ENCODE measurements around the gene RTN4RL1.

The RTN4RL1 gene

DNA sequence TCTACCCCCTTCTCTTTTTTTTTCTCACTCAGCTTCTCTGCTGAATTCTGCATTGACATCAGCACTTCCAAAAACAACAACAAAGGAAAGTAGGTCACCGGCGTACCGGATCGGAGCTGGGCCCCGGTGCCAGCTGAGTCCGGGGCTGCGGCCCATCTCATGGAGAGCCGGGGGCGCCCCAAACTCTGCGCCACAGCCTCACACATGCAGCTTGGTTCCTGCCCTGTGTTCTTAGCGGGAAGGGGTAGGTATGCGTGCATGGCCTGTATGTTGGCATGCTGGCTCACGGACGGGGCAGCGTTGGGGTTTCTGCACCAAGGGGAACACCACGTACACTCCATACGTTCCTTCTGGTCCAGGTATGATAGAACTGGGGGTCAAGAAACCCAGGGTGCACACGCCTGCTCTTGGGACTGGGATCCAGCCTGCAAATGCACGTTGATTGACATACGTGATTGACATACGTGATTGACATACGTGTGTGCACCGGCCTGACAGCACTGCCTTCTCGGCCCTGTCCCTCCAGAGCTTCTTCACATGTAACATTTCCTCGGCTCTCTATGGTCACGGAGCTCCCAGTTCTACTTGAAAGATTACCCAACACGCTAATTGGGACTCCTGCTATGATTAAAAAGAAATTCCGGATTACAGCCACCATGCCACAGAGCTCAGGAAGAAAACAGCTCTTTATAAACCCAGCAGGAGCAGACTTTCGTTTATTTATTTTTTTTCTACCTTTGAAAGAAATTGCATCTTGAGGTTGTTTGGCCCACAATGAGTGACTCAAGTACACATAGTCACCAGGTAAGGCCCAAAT lies 106.6 kb downstream of the RTN4RL1 start:
- in situ Hi-C loops (cut with HindIII; ENCODE audit: low sequenced_read_pairs): loop anchor here (5.0 kb wide), 1 partner anchor 114 kb away; the partner anchor contains the start of gene DPH1
- DNase-seq (ENCODE audit: low read depth): no peak
- TF ChIP-seq, protein P1, sequence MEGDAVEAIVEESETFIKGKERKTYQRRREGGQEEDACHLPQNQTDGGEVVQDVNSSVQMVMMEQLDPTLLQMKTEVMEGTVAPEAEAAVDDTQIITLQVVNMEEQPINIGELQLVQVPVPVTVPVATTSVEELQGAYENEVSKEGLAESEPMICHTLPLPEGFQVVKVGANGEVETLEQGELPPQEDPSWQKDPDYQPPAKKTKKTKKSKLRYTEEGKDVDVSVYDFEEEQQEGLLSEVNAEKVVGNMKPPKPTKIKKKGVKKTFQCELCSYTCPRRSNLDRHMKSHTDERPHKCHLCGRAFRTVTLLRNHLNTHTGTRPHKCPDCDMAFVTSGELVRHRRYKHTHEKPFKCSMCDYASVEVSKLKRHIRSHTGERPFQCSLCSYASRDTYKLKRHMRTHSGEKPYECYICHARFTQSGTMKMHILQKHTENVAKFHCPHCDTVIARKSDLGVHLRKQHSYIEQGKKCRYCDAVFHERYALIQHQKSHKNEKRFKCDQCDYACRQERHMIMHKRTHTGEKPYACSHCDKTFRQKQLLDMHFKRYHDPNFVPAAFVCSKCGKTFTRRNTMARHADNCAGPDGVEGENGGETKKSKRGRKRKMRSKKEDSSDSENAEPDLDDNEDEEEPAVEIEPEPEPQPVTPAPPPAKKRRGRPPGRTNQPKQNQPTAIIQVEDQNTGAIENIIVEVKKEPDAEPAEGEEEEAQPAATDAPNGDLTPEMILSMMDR (IDR thresholded peaks at IDR 0.05; ENCODE audit: low read depth, low read length, missing control alignments): no peak
- H3K4me3 ChIP-seq (ENCODE audit: low read depth, low read length): no peak overlapping the region

DNA sequence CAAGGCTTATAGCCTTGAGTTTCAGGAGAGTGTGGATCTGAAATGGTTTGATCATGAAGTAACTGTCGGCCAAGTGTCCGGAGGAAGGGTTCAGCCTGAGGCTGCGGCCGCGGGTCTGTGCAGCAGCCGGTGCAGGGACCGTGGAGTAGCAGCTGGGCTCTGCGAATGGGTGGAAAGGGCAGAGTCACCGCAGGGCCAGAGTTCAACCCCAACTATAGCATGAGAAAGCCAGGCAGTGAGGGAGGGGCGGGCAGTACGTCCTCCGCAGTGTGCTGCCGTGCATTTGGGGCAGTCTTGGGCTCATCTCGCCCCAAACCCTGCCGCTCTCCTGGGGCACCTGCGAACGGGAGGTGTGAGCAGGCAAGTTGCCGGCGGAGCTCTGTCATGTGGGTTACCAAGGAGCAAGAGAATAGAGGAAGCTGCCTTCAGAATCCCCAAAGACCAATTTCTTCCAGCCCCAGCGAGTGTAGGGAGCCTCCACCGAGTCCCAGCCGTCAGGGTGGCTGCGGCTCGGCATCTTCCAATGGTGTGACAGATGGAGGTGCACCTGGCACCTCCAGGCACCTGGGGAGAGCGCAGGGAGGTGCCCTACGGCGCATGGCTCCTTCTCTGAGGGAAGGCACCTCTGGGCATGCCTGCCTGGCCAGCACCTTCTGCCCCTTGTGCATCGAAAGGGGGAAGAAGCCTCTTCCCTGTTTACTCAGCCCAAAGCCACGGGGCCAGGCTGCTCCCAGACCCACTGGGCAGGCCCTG lies 108.0 kb downstream of the RTN4RL1 start:
- in situ Hi-C loops (cut with HindIII; ENCODE audit: low sequenced_read_pairs): loop anchor here (5.0 kb wide), 1 partner anchor 115 kb away; the partner anchor contains the start of gene DPH1
- no peak for DNase-seq (ENCODE audit: low read depth)
- no peak overlapping the region for H3K4me3 ChIP-seq (ENCODE audit: low read depth, low read length)
- TF ChIP-seq, protein P1 (IDR thresholded peaks at IDR 0.05; ENCODE audit: low read depth, low read length, missing control alignments): no peak

DNA sequence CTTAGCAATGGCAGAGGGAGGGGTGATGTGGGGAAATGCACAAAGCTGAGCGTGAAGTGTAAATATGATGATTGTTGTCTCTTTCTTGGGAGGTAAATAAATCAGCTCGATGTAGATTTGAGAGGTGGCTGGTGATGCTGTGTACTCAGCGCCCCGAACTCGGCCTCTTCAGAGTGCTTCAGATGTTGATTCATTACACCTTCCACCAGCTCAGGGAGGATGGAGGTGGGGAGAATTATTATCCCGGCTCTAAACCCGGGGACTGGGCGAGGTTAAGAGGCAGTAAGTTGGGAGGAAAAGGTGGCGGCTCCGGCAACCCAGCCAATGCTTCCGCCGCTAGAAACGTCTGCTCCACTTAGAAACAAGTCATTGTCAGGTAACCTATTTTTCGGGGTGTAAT lies 108.8 kb downstream of the RTN4RL1 start:
- TF ChIP-seq, protein P1 (IDR thresholded peaks at IDR 0.05; ENCODE audit: low read depth, low read length, missing control alignments): no peak
- no peak overlapping the region for H3K4me3 ChIP-seq (ENCODE audit: low read depth, low read length)
- in situ Hi-C loops (cut with HindIII; ENCODE audit: low sequenced_read_pairs): loop anchor here (5.0 kb wide), 1 partner anchor 116 kb away; the partner anchor contains the start of gene DPH1
- DNase-seq (ENCODE audit: low read depth): no peak

DNA sequence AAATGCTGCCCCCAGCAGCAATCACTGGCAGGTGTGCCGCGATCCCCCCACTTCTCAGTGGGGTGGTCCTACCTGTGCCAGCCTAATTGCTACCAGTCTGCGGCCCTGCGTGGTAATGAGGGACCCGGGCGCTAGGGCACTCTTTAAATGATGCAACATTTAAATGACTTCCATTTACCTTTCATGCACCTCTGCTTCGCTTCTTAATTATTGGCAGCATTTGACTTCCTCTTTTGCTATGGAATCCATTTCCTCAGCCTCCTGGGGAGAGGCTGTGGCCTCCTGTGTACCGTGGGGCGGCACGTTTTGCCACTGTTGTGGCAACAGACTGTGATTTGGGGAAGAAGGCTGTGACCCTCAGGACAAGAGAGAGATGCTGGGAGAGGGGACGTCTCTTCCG lies 109.2 kb downstream of the RTN4RL1 start:
- H3K4me3 ChIP-seq (ENCODE audit: low read depth, low read length): no peak overlapping the region
- no peak for DNase-seq (ENCODE audit: low read depth)
- TF ChIP-seq, protein P1 (IDR thresholded peaks at IDR 0.05; ENCODE audit: low read depth, low read length, missing control alignments): no peak
- in situ Hi-C loops (cut with HindIII; ENCODE audit: low sequenced_read_pairs): loop anchor here (5.0 kb wide), 1 partner anchor 116 kb away; the partner anchor contains the start of gene DPH1

DNA sequence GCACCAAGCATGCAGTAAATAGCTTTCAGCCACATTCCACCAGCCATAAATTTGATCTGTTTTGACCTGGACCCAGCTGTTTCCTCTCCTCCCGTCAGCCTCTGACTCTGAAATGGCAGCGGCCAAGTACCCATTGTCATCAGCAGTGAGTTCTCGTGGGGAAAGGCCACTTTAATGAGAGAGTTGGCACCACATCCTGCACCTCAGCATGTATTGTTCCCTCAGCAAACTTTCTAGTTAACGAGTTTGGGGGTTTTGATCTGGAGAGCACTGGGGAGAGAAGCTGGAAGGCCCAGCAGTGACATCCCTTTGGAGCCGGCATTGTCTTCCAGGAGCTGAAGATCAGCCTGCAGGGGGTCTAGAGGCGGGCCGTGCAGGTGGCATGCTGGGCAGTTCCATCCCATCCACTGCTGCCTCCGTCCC lies 110.5 kb downstream of the RTN4RL1 start:
- TF ChIP-seq, protein P1 (IDR thresholded peaks at IDR 0.05; ENCODE audit: low read depth, low read length, missing control alignments): no peak
- DNase-seq (ENCODE audit: low read depth): no peak
- no peak overlapping the region for H3K4me3 ChIP-seq (ENCODE audit: low read depth, low read length)
- in situ Hi-C loops (cut with HindIII; ENCODE audit: low sequenced_read_pairs): loop anchor here (5.0 kb wide), 1 partner anchor 118 kb away; the partner anchor contains the start of gene DPH1

DNA sequence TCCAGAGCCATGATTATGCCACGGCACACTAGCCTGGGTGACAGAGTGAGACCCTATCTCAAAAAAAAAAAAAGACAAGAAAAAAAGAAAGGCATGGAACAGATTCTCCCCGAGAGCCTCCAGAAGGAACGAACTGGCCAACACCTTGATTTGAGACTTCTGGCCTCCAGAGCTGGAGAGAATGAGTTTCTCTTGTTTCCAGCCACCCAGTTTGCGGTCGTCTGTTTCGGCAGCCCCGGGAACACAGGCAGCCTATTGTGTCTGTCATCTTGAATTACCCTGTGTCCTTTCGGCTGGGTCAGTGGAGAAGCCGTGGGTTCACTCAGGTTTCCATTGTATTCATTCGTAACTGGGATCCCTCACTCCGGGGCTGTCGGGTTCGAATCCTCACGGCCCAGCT lies 111.4 kb downstream of the RTN4RL1 start:
- H3K4me3 ChIP-seq (ENCODE audit: low read depth, low read length): no peak overlapping the region
- in situ Hi-C loops (cut with HindIII; ENCODE audit: low sequenced_read_pairs): no loop called here
- DNase-seq (ENCODE audit: low read depth): no peak
- TF ChIP-seq, protein P1 (IDR thresholded peaks at IDR 0.05; ENCODE audit: low read depth, low read length, missing control alignments): no peak

All from astrocyte of the cerebellum (primary cell).